ENCODE data around the gene KIR2DL3. TPM values are rescaled to one million over a fixed set of nuclear protein-coding genes. Genes with fewer than 3 reads are reported as not detected.
"Not testable (repeated sequence)": the region's sequence is repeated elsewhere in the genome, so short reads cannot be mapped to it uniquely, and the experiment has no call there.

The KIR2DL3 gene
- total RNA-seq, result not detected

- not testable (repeated sequence) for H3K9me3 ChIP-seq; H3K27me3 ChIP-seq; H3K4me3 ChIP-seq; DNase-seq (ENCODE audit: low spot score in 2 of 2); H3K27ac ChIP-seq; H3K4me1 ChIP-seq; H3K36me3 ChIP-seq
- 88 to 89% methylated on average over 16 of the region's 16 CpGs for WGBS, 2 donors
Observed at GRCh38 chr19:54738306-54738705, at the start of gene KIR2DL3. TSS of gene KIR2DL3 (plus strand) at chr19:54738513. CDS start at chr19:54738546, 33 bp downstream.

GRCh38 chr19:54691582-54692297 lies 46.6 kb upstream of the KIR2DL3 start:
- Histone ChIP-seq H3K27me3 (no peaks in the 10 kb centered on the region), H3K36me3 (no peaks in the 10 kb centered on the region), H3K4me3 (no peak overlapping the region), H3K9me3 (peaks cover 0 to 10% (median 0%) of the 10 kb centered on the region in 4 donors), H3K4me1 (no peaks in the 10 kb centered on the region), H3K27ac (no peak overlapping the region)
- 49 to 72% methylated on average over 9 of the region's 9 CpGs for WGBS, 2 donors
- no peak for TF ChIP-seq POLR2A (IDR thresholded peaks at IDR 0.05)
- no peak for DNase-seq (ENCODE audit: low spot score in 2 of 2)

GRCh38 chr19:54692298-54692615 lies 46.1 kb upstream of the KIR2DL3 start:
- TF ChIP-seq POLR2A (IDR thresholded peaks at IDR 0.05) (no peak), EP300 (IDR thresholded peaks at IDR 0.05) (no peak), CTCF (IDR thresholded peaks at IDR 0.05) (no peak)

GRCh38 chr19:54694648-54695047 lies 43.7 kb upstream of the KIR2DL3 start:
- no peak for TF ChIP-seq EP300 (IDR thresholded peaks at IDR 0.05)
- no peak for TF ChIP-seq CTCF (IDR thresholded peaks at IDR 0.05)
- no peak for TF ChIP-seq POLR2A (IDR thresholded peaks at IDR 0.05)
- Histone ChIP-seq H3K9me3 (peaks cover 0 to 10% (median 0%) of the 10 kb centered on the region in 4 donors), H3K27me3 (no peaks in the 10 kb centered on the region), H3K36me3 (no peaks in the 10 kb centered on the region), H3K4me1 (no peaks in the 10 kb centered on the region), H3K27ac (no peak overlapping the region), H3K4me3 (no peak overlapping the region)
- WGBS, 2 donors, result 77% methylated on average over 3 to 5 of the region's 5 CpGs
- DNase-seq (ENCODE audit: low spot score in 2 of 2), result no peak

More at GRCh38 chr19:54692298-54692615, 46.1 kb upstream of the KIR2DL3 start:
- Histone ChIP-seq H3K4me3 (no peak overlapping the region), H3K36me3 (no peaks in the 10 kb centered on the region), H3K4me1 (no peaks in the 10 kb centered on the region), H3K27me3 (no peaks in the 10 kb centered on the region), H3K9me3 (peaks cover 0 to 10% (median 0%) of the 10 kb centered on the region in 4 donors), H3K27ac (no peak overlapping the region)
- DNase-seq (ENCODE audit: low spot score in 2 of 2), result no peak
- 60 to 62% methylated on average over 4 of the region's 4 CpGs for WGBS, 2 donors

- Histone ChIP-seq H3K9me3 (peaks cover 0 to 10% (median 0%) of the 10 kb centered on the region in 4 donors), H3K27me3 (no peaks in the 10 kb centered on the region), H3K36me3 (no peaks in the 10 kb centered on the region), H3K4me3 (no peak overlapping the region), H3K4me1 (no peaks in the 10 kb centered on the region), H3K27ac (no peak overlapping the region)
- 67 to 87% methylated on average over 8 of the region's 8 CpGs for WGBS, 2 donors
- DNase-seq (ENCODE audit: low spot score in 2 of 2), result no peak
- no peak for TF ChIP-seq CTCF (IDR thresholded peaks at IDR 0.05)
- no peak for TF ChIP-seq POLR2A (IDR thresholded peaks at IDR 0.05)
- no peak for TF ChIP-seq EP300 (IDR thresholded peaks at IDR 0.05)
Observed at GRCh38 chr19:54696117-54696548, 42.2 kb upstream of the KIR2DL3 start.

- Histone ChIP-seq H3K27ac (no peak overlapping the region), H3K4me1 (no peaks in the 10 kb centered on the region), H3K36me3 (no peaks in the 10 kb centered on the region), H3K9me3 (peaks cover 0 to 10% (median 0%) of the 10 kb centered on the region in 4 donors), H3K4me3 (no peak overlapping the region), H3K27me3 (no peaks in the 10 kb centered on the region)
- TF ChIP-seq EP300 (IDR thresholded peaks at IDR 0.05), result no peak
- no peak for TF ChIP-seq CTCF (IDR thresholded peaks at IDR 0.05)
- TF ChIP-seq POLR2A (IDR thresholded peaks at IDR 0.05), result no peak
- no peak for DNase-seq (ENCODE audit: low spot score in 2 of 2)
- WGBS, 2 donors, result 20% methylated on average over 2 of the region's 2 CpGs; no CpG with 5 or more reads in 1 of the 2 donors
Observed at GRCh38 chr19:54696766-54697165, 41.5 kb upstream of the KIR2DL3 start.

- not testable (repeated sequence) for H3K36me3 ChIP-seq; H3K9me3 ChIP-seq; DNase-seq (ENCODE audit: low spot score in 2 of 2); H3K27ac ChIP-seq; H3K4me3 ChIP-seq; H3K27me3 ChIP-seq; H3K4me1 ChIP-seq
- 84 to 86% methylated on average over 8 to 12 of the region's 13 CpGs for WGBS, 2 donors
Observed at GRCh38 chr19:54697716-54698115, 40.6 kb upstream of the KIR2DL3 start.
